Measurements from ENCODE around the gene SYT2. TPM values are rescaled to one million over a fixed set of nuclear protein-coding genes. Genes with fewer than 3 reads are reported as not detected.
"Not testable (repeated sequence)": the region's sequence is repeated elsewhere in the genome, so short reads cannot be mapped to it uniquely, and the experiment has no call there.

Gene SYT2
- total RNA-seq, 1 donor from 2014 or later = 2.6 TPM

DNA sequence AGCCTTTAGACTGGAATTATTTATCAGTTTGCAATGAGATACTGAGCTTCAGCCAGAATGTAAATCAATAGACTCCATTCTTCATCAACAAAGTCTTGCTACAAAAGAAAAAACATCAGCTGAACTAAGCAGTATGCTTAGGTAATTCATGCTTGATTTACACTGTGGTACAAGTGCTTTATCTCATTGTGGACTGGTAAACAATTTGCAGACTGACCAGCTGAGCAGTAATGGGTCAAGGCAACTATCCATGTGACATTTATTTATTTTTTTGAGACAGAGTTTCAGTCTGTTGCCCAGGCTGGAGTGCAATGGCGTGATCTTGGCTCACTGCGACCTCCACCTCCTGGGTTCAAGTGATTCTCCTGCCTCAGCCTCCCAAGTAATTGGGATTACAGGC lies 39.8 kb upstream of the SYT2 start:
- Mint-ChIP-seq H3K4me1 (no peaks in the 10 kb centered on the region), H3K9me3 (peaks cover under 1% of the 10 kb centered on the region), H3K27me3 (ENCODE audit: low read depth) (no peaks in the 10 kb centered on the region), H3K4me3 (no peak overlapping the region), H3K36me3 (ENCODE audit: low read depth) (peaks cover 32% of the 10 kb centered on the region), H3K27ac (ENCODE audit: unreplicated experiment) (no peak overlapping the region)
- DNase-seq (ENCODE audit: low read depth, low spot score) = no peak
- TF ChIP-seq, protein P1, sequence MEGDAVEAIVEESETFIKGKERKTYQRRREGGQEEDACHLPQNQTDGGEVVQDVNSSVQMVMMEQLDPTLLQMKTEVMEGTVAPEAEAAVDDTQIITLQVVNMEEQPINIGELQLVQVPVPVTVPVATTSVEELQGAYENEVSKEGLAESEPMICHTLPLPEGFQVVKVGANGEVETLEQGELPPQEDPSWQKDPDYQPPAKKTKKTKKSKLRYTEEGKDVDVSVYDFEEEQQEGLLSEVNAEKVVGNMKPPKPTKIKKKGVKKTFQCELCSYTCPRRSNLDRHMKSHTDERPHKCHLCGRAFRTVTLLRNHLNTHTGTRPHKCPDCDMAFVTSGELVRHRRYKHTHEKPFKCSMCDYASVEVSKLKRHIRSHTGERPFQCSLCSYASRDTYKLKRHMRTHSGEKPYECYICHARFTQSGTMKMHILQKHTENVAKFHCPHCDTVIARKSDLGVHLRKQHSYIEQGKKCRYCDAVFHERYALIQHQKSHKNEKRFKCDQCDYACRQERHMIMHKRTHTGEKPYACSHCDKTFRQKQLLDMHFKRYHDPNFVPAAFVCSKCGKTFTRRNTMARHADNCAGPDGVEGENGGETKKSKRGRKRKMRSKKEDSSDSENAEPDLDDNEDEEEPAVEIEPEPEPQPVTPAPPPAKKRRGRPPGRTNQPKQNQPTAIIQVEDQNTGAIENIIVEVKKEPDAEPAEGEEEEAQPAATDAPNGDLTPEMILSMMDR (conservative IDR thresholded peaks at IDR 0.05) = no peak

DNA sequence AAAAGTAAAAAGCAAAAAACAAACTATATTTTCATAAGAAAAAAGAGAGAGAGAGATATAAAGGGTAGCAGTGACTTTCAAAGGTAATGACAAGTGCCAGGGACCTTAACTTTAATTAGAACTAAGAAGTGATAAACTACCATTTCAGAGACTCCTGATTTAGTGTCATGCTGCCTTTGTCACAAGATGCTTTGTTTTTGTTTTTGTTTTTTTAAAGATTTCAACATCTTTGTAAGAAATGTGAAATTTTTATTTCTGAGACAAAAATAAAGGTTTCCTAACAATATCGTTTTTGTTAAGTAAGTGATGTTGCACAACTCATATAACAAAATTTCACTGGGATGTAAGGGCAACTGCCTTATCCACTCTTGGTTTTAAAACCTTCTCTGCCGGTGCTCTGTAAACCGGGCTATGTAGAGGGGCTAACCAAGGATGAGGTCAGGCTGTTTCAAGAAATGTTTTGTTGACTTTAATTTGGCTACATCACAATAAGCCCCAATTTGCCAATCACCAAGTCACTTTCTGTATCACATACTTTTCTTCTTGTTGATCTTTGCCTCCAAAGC lies 35.2 kb upstream of the SYT2 start:
- Mint-ChIP-seq H3K27me3 (ENCODE audit: low read depth) (no peaks in the 10 kb centered on the region), H3K4me1 (no peaks in the 10 kb centered on the region), H3K36me3 (ENCODE audit: low read depth) (peaks cover 66% of the 10 kb centered on the region), H3K4me3 (no peak overlapping the region), H3K27ac (ENCODE audit: unreplicated experiment) (no peak overlapping the region), H3K9me3 (peaks cover 4% of the 10 kb centered on the region)
- DNase-seq (ENCODE audit: low read depth, low spot score) = no peak
- TF ChIP-seq, protein P1 (conservative IDR thresholded peaks at IDR 0.05) = no peak

DNA sequence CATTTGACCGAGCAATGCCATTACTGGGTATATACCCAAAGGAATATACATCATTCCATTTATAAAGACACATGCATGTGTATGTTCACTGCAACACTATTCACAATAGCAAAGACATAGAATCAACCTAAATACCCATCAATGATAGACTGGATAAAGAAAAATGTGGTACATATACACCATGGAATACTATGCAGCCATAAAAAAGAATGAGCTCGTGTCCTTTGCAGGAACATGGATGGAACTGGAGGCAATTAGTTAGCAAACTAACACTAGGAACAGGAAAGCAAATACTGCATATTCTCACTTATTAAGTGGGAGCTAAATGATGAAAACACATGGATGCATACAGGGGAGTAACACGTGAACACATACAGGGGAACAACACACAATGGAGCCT lies 34.5 kb upstream of the SYT2 start:
- H3K27me3 Mint-ChIP-seq (ENCODE audit: low read depth) = not testable (repeated sequence)
- H3K36me3 Mint-ChIP-seq (ENCODE audit: low read depth) = peaks cover 66% of the 10 kb centered on the region

DNA sequence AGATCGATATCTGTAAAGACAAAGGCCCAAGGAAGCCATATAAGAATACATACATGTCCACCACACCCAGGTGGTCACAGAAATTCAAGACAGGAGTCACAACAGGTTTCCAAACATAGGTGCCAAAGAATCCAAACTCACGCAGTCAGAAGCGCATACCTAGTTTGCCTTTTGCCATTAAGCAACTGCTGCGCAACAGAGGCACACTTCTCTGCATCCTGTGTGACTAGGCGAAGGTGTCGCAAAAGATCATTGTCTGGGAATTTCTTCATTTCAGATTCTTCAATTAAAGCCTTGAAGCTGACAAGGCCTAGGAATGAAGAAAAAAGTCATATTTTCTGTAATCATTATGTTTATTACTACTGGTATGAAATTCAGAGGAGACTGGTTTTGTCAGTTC lies 32.2 kb upstream of the SYT2 start:
- no peak overlapping the region for H3K4me3 Mint-ChIP-seq
- H3K36me3 Mint-ChIP-seq (ENCODE audit: low read depth) = peaks cover 62% of the 10 kb centered on the region
- no peak for DNase-seq (ENCODE audit: low read depth, low spot score)
- H3K27me3 Mint-ChIP-seq (ENCODE audit: low read depth) = no peaks in the 10 kb centered on the region
- no peak overlapping the region for H3K27ac Mint-ChIP-seq (ENCODE audit: unreplicated experiment)
- H3K4me1 Mint-ChIP-seq = no peaks in the 10 kb centered on the region
- H3K9me3 Mint-ChIP-seq = peaks cover 4% of the 10 kb centered on the region
- TF ChIP-seq, protein P1 (conservative IDR thresholded peaks at IDR 0.05) = no peak

More for the DNA sequence above, 34.5 kb upstream of the SYT2 start:
- DNase-seq (ENCODE audit: low read depth, low spot score); H3K4me1 Mint-ChIP-seq; H3K9me3 Mint-ChIP-seq; H3K4me3 Mint-ChIP-seq; H3K27ac Mint-ChIP-seq (ENCODE audit: unreplicated experiment): not testable (repeated sequence)

DNA sequence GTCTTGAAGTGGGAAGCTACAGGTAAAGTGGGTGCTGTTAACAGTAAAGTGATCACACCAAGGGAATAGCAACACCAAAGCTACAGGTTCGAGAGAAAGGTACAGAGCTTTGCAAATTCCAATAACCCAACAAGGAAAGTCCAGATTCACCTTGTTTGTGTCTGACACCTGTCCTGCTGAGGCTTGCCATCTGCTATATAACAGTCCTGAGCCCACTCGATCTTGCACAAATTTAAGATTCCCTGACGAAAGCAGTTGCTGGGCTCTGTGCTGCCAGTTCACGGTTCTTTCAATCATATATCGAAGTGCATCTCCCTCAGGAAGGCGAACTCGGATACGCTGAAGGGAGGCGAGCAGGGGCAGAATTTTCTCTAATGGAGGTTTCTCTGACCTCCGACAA lies 23.0 kb upstream of the SYT2 start:
- Mint-ChIP-seq H3K9me3 (no peaks in the 10 kb centered on the region), H3K36me3 (ENCODE audit: low read depth) (peaks cover 30% of the 10 kb centered on the region), H3K4me1 (peaks cover 1% of the 10 kb centered on the region), H3K4me3 (no peak overlapping the region), H3K27me3 (ENCODE audit: low read depth) (no peaks in the 10 kb centered on the region), H3K27ac (ENCODE audit: unreplicated experiment) (no peak overlapping the region)
- no peak for DNase-seq (ENCODE audit: low read depth, low spot score)
- TF ChIP-seq, protein P1 (conservative IDR thresholded peaks at IDR 0.05) = no peak

DNA sequence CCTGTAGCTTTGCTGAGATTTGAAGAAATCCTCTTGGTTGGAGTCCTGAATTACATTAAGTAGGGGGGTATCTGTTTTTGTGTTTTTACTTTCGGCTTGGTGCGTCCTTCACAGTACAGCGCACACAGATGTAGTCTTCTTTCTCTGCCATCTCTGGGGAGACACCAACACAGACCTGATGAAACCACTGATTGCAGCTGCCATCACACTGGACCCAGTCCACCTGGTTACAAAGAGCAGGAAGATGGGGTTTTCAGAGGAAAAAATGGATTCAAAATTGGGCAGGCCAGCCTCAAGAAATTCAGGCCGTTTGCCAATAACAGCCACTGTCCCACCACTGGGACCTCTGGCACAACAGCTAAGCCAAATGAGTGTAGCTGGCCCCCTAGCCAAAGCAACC lies 18.7 kb upstream of the SYT2 start:
- Mint-ChIP-seq H3K27ac (ENCODE audit: unreplicated experiment) (no peak overlapping the region), H3K27me3 (ENCODE audit: low read depth) (no peaks in the 10 kb centered on the region), H3K4me1 (peaks cover 6% of the 10 kb centered on the region), H3K4me3 (no peak overlapping the region), H3K36me3 (ENCODE audit: low read depth) (peaks cover 30% of the 10 kb centered on the region), H3K9me3 (no peaks in the 10 kb centered on the region)
- DNase-seq (ENCODE audit: low read depth, low spot score) = no peak
- TF ChIP-seq, protein P1 (conservative IDR thresholded peaks at IDR 0.05) = no peak
